Posterior vena cava (tissue), 2 donors: ENCODE measurements around the gene PVALB. TPM values are rescaled to one million over a fixed set of nuclear protein-coding genes. Genes with fewer than 3 reads are reported as not detected.
"Not testable (repeated sequence)": the region's sequence is repeated elsewhere in the genome, so short reads cannot be mapped to it uniquely, and the experiment has no call there.

Experiments
- DNase-seq: peaks from one replicate; pipeline ENCODE4 v3.0.0-alpha.2; 2020; ENCODE audit warnings: low spot score
- intact Hi-C, 2 donors: fragments of 100-400 bp; cut with DNase I; formaldehyde crosslinking; loops; one replicate each; pipeline versions ENCODE4 v1.14.1 to v1.14.2; 2022 to 2023
- total RNA-seq, 2 donors: library from RNA; stranded (reverse); fragmentation: NEBNext Ultra II Directional; extraction: Animal tissue kit (Norgen Biotek cat#: 25700); gene quantifications; one replicate each; pipeline ENCODE4 v1.2.1, GENCODE V29; 2021
- donor health status: DM: yes; HTN: yes; CAD: no.
- donor health status: DM: yes; HTN: yes; CAD: no.

The PVALB gene
- total RNA-seq, 2 donors from 2014 or later: not detected

DNA sequence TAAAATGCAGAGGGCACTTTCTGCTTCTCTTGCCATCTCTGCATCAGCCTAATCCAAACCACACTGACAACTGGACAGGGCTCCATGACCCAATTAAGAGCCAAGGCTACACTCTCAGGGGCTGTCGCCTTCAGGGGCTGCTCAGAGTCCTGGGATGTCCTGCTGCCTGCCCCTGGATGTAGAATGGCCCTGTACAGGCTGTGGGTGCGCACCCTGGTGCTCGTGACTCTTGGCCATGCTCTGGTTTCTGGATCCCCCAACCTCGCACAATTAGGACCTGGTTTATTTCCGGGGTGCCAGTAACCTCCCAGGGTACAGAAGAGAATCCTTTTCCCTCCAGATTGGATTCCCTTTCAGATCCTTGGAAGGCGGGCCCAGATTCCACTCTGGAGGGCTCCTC is 52.2 kb downstream of the PVALB start:
- DNase-seq: no peak
- intact Hi-C loops: no loop called here

GRCh38 chr22:36764060-36764459 is 52.8 kb downstream of the PVALB start:
- intact Hi-C loops: no loop called here
- no peak for DNase-seq

GRCh38 chr22:36763576-36763975 is 53.3 kb downstream of the PVALB start:
- intact Hi-C loops: no loop called here
- DNase-seq: no peak

DNA sequence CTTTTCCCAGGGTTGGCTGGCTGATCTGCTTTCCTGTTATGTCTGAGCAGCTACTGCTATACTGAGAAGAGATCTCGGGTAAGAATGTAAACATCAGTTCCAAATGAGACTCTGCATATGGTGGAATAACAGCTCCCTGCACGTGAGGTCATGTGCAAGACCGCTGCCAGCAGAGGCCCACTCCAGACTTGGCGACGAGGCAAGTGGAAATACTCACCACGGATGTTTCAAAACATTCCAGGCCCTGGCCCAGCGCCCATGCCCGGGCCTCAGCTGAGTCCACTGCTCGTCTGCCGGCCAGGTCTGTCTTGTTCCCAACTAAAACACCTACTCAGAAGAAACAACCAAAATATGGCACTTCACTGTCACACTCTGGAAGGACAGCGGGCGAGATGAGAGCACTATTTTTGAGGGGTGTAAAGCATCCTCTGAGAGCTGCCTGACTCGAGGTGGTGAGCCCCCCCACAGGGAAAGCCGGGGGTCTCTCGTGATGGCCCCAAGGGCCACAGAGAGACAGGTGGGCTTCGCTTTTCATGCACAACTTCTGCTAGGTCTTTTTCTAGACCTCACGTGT is 54.1 kb downstream of the PVALB start:
- intact Hi-C loops: no loop called here
- DNase-seq: no peak

- DNase-seq: no peak
- intact Hi-C loops: no loop called here
These were observed 55.1 kb downstream of the PVALB start for GRCh38 chr22:36761553-36762240.

GRCh38 chr22:36760786-36761185 is 56.0 kb downstream of the PVALB start:
- intact Hi-C loops: no loop called here
- DNase-seq: no peak

GRCh38 chr22:36759481-36760159 is 57.2 kb downstream of the PVALB start:
- intact Hi-C loops: loop anchor here in 1 of 2 donors (10.0 kb wide), 1 partner anchor 195 kb away; no protein-coding TSS in a partner anchor
- no peak for DNase-seq

GRCh38 chr22:36758792-36759271 is 58.0 kb downstream of the PVALB start:
- no peak for DNase-seq
- intact Hi-C loops: loop anchor here in 1 of 2 donors (10.0 kb wide), 1 partner anchor 194 kb away; no protein-coding TSS in a partner anchor

DNA sequence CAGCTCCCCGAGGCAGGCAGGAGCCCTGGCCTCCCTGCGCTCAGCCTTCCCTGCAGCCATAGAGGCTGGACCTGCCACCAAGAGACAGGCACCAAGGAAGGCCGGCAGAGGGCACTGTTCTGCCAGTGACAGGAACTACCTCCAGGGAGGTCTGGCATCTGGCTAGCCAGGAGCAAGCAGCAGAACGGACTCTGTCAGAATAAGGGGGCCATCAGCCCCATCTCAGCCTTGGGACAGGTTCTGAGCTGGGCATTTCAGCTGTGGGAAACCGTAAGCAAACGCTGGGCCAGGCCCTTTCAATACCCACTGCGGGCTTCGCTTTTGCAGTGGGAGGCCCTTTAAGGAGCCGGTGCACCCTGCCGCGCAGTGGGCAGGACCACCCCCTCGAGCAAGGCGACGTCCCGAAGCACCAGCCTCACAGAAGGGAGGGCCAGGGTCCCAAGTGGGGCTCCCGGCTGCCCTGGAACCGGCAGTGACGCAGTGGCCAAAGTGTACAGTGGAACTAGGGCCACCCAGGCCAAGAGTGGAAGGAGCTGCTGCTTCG is 59.1 kb downstream of the PVALB start:
- peak; percentile 92 for DNase-seq
- intact Hi-C loops: loop anchor here in 1 of 2 donors (10.0 kb wide), 1 partner anchor 193 kb away; no protein-coding TSS in a partner anchor

- intact Hi-C loops: loop anchor here in 1 of 2 donors (10.0 kb wide), 1 partner anchor 192 kb away; no protein-coding TSS in a partner anchor
- no peak for DNase-seq
These were observed 59.8 kb downstream of the PVALB start for GRCh38 chr22:36756746-36757655.

- DNase-seq: no peak
- intact Hi-C loops: loop anchor here in 1 of 2 donors (10.0 kb wide), 1 partner anchor 191 kb away; no protein-coding TSS in a partner anchor
These were observed 60.8 kb downstream of the PVALB start for GRCh38 chr22:36756031-36756430.

GRCh38 chr22:36755316-36755715 is 61.5 kb downstream of the PVALB start:
- no peak for DNase-seq
- intact Hi-C loops: loop anchor here in 1 of 2 donors (10.0 kb wide), 1 partner anchor 191 kb away; no protein-coding TSS in a partner anchor

DNA sequence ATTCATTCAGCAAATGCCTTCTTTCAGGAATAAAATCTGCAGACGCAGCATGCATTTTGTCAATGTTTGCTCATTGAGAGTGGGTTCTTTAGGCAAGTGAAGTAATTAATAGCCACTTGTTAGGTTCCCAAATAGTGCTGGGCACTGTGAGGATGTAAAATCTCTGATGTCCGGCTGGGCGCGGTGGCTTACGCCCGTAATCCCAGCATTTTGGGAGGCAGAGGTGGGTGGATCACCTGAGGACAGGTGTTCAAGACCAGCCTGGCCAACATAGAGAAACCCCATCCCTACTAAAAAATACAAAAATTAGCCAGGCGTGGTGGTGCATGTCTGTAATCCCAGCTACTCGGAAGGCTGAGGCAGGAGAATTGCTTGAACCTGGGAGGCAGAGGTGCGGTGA is 62.0 kb downstream of the PVALB start:
- intact Hi-C loops: loop anchor here in 1 of 2 donors (10.0 kb wide), 1 partner anchor 190 kb away; no protein-coding TSS in a partner anchor
- DNase-seq: not testable (repeated sequence)

DNA sequence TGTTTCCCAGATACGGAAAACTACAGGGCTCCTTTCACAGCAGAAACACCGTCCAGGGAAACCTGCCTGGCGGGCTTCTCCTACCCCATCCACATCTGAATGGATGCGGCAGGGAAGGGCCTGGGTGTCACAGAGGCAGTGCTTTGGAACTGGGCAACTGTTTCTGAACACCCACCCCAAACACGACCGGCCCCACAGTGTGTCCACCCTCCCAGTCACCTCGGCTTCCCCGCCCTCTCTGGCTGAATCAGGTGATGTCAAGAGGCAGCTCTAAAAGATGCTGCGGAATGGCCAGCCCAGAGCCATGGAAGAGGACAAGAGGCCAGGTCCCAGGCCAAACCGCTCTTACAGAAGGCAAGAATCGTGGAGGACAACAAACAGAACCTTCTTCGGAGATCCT is 62.9 kb downstream of the PVALB start:
- intact Hi-C loops: loop anchor here in 1 of 2 donors (10.0 kb wide), 1 partner anchor 189 kb away; no protein-coding TSS in a partner anchor
- no peak for DNase-seq

- DNase-seq: no peak
These were observed 63.6 kb downstream of the PVALB start for GRCh38 chr22:36753120-36753802.

More at GRCh38 chr22:36753120-36753802, 63.6 kb downstream of the PVALB start:
- intact Hi-C loops: loop anchor here in 1 of 2 donors (10.0 kb wide), 1 partner anchor 188 kb away; no protein-coding TSS in a partner anchor
